Smooth muscle cell (in vitro differentiated cells): ENCODE measurements around the gene FGF14. TPM values are rescaled to one million over a fixed set of nuclear protein-coding genes. Genes with fewer than 3 reads are reported as not detected.

Experiments used
- DNase-seq: peaks from one replicate; lab custom pipeline; 2025; ENCODE audit not compliant: unreplicated experiment; lab: John Stamatoyannopoulos, UW
- H2AFZ ChIP-seq: fragments of 200-600 bp; sonication (generic); 2 replicates; pipeline ENCODE4 v1.6.0; 2016; ENCODE audit warnings: antibody characterized with exemption, low read depth, mild to moderate bottlenecking
- H3F3A ChIP-seq: fragments of 200-600 bp; sonication (generic); 2 replicates; pipeline ENCODE4 v1.6.0; 2017; ENCODE audit warnings: antibody characterized with exemption, low read depth
- H3K27ac ChIP-seq: fragments of 200-600 bp; sonication (generic); 2 replicates; pipeline ENCODE4 v1.5.1; 2016; ENCODE audit warnings: low read depth, mild to moderate bottlenecking
- H3K27me3 ChIP-seq: fragments of 200-600 bp; sonication (generic); 2 replicates; pipeline ENCODE4 v1.6.1; 2016; ENCODE audit warnings: low read depth, mild to moderate bottlenecking
- H3K36me3 ChIP-seq: fragments of 200-600 bp; sonication (generic); 2 replicates; pipeline ENCODE4 v1.5.1; 2016; ENCODE audit warnings: low read depth
- H3K4me1 ChIP-seq: fragments of 200-600 bp; sonication (generic); 2 replicates; pipeline ENCODE4 v1.5.1; 2016; ENCODE audit warnings: low read depth
- H3K4me2 ChIP-seq: fragments of 200-600 bp; sonication (generic); 2 replicates; pipeline ENCODE4 v1.6.0; 2016; ENCODE audit warnings: mild to moderate bottlenecking
- H3K4me3 ChIP-seq: fragments of 200-600 bp; sonication (generic); 2 replicates; pipeline ENCODE4 v1.5.1; 2016; ENCODE audit warnings: mild to moderate bottlenecking
- H3K79me2 ChIP-seq: fragments of 200-600 bp; sonication (generic); 2 replicates; pipeline ENCODE4 v1.6.0; 2016; ENCODE audit warnings: low read depth, mild to moderate bottlenecking
- H3K9ac ChIP-seq: fragments of 200-600 bp; sonication (generic); 2 replicates; pipeline ENCODE4 v1.6.0; 2016; ENCODE audit warnings: low read depth
- H3K9me3 ChIP-seq: fragments of 200-600 bp; sonication (generic); replicated peaks from 2 replicates; pipeline ENCODE4 v1.5.1; 2016; ENCODE audit warnings: low read depth
- H4K20me1 ChIP-seq: fragments of 200-600 bp; sonication (generic); 2 replicates; pipeline ENCODE4 v1.6.0; 2016; ENCODE audit warnings: low read depth
- WGBS: methylation state at CpG from one replicate; pipeline ENCODE4 v1.1.7; 2016; ENCODE audit warnings: low lambda C conversion rate; 5-methylcytosine and 5-hydroxymethylcytosine counted together
- polyA plus RNA-seq: library from polyadenylated mRNA; unstranded; fragments of >200 nt; fragmentation: Nextera tagmentation; extraction: Ambion mirVana; gene quantifications from 2 replicates; pipeline ENCODE4 v1.2.1, GENCODE V29; 2016
- total RNA-seq: library from RNA; depleted of rRNA; stranded (reverse); fragments of >200 nt; gene quantifications from 2 replicates; pipeline ENCODE4 v1.2.3, GENCODE V29; 2014
- TF ChIP-seq, protein P1 (sequence below): fragments of 200-600 bp; sonication (generic); IDR thresholded peaks from 2 replicates; pipeline ENCODE4 v1.5.1; 2017; ENCODE audit warnings: borderline replicate concordance, mild to moderate bottlenecking, antibody characterized with exemption; ENCODE audit not compliant: insufficient read depth, poor library complexity, severe bottlenecking

The FGF14 gene
- total and polyA plus RNA-seq, 2 experiments from 2014 or later = 0.23 TPM; not detected in 1

DNA sequence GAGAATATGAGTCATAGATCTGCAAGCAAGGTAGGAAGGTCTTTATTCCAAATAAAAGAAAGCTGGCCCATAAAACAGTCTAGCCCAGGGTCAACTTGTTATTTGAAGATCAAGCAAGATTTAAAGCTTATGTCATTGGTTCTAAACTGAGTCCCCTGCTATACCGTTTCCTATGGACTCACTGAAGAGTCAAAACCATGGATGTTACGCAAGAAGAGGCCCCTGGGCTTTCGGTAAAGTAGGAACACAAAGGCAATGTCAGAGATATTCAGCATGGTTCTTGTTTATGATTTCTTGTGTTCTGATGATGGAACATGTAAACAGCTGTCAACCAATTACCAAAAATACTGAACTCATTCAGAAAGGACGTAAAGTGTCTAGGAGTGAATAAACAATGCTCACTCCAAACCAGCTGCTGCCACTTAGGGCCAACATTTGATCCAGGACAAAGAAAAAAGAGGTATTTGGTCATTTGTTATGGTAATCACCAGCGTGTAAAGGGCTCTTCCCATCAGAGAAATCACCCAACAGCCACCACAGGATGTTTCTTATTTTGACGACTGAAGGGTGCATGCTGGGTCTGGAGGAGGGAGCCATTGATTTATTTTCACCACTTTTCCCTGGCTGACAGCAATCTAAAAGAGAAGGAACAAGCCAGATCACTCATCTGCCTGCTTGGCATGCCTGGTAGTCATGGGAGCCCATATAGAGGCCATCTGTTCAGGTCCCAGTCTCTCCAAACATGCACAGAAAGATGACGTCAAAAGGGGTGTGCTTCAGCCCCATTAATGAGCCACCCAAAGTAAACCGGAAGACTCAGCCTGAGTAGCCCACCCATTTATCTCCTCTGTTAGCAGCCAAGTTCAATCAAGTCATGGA lies 68.3 kb downstream of the FGF14 start:
- DNase-seq = no peak
- no peak overlapping the region for H3K4me3 ChIP-seq
- no peak overlapping the region for H3K9ac ChIP-seq
- no peak overlapping the region for H2AFZ ChIP-seq
- H3K4me1 ChIP-seq = no peaks in the 10 kb centered on the region
- no peaks in the 10 kb centered on the region for H3K27me3 ChIP-seq
- no peaks in the 10 kb centered on the region for H3F3A ChIP-seq
- H3K4me2 ChIP-seq = no peak overlapping the region
- H3K36me3 ChIP-seq = no peaks in the 10 kb centered on the region
- TF ChIP-seq, protein P1, sequence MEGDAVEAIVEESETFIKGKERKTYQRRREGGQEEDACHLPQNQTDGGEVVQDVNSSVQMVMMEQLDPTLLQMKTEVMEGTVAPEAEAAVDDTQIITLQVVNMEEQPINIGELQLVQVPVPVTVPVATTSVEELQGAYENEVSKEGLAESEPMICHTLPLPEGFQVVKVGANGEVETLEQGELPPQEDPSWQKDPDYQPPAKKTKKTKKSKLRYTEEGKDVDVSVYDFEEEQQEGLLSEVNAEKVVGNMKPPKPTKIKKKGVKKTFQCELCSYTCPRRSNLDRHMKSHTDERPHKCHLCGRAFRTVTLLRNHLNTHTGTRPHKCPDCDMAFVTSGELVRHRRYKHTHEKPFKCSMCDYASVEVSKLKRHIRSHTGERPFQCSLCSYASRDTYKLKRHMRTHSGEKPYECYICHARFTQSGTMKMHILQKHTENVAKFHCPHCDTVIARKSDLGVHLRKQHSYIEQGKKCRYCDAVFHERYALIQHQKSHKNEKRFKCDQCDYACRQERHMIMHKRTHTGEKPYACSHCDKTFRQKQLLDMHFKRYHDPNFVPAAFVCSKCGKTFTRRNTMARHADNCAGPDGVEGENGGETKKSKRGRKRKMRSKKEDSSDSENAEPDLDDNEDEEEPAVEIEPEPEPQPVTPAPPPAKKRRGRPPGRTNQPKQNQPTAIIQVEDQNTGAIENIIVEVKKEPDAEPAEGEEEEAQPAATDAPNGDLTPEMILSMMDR = no peak
- no peak overlapping the region for H3K27ac ChIP-seq
- H3K9me3 ChIP-seq = no peaks in the 10 kb centered on the region
- no peaks in the 10 kb centered on the region for H4K20me1 ChIP-seq
- no peaks in the 10 kb centered on the region for H3K79me2 ChIP-seq
- 76% methylated on average over 8 of the region's 8 CpGs for WGBS

DNA sequence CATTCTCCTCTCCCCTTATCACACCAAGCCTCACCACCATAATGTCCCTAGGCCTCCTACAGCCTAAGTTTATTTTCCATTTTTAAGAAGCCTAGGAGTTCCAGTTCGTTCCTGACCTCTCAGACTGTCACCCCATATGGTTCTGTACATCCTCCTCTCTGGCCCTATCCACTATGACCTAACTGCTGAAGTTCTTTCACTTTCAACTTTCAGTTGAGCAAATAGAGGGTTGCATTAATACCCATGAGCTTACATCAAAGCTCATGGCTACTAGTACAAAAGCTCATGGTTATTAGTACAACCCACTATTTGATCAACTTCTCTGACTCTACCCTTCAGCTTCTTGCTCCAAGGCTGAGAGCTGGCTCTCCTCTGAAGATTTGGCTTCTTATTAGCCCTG lies 72.9 kb downstream of the FGF14 start:
- TF ChIP-seq, protein P1 = no peak
- Histone ChIP-seq H3K9ac (no peak overlapping the region), H3K79me2 (no peaks in the 10 kb centered on the region), H4K20me1 (no peaks in the 10 kb centered on the region), H3K9me3 (no peaks in the 10 kb centered on the region), H3K4me2 (no peak overlapping the region), H3F3A (no peaks in the 10 kb centered on the region), H3K27me3 (no peaks in the 10 kb centered on the region), H2AFZ (no peak overlapping the region), H3K27ac (no peak overlapping the region), H3K4me3 (no peak overlapping the region), H3K4me1 (no peaks in the 10 kb centered on the region), H3K36me3 (no peaks in the 10 kb centered on the region)
- no peak for DNase-seq
- 63% methylated on average over 1 of the region's 1 CpG for WGBS

DNA sequence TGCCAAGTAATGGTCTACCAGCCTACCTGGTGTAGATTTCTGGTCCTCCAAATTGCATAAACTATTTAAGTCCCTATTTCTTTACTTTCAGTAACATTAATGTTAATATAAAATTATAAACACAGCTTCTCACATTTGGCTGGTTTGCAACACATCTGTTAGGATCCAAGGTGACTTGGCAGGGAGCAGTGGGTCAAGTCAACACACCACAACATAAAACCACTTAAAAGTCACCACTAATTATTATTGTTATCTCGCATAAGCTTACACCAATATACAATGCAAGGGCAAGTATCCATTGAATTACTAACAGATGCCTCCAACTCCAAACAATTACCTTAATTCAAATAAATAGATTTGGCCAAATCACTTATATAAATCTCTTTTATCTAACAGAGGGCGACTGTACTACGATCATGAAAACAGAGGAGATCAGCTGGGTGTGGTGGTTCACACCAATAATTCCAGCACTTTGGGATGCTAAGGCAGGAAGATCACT lies 74.7 kb downstream of the FGF14 start:
- Histone ChIP-seq H3K4me2 (no peak overlapping the region), H4K20me1 (no peaks in the 10 kb centered on the region), H3K4me3 (no peak overlapping the region), H3K9ac (no peak overlapping the region), H3K79me2 (no peaks in the 10 kb centered on the region), H3K36me3 (no peaks in the 10 kb centered on the region), H3K27me3 (no peaks in the 10 kb centered on the region), H3K4me1 (no peaks in the 10 kb centered on the region), H3K27ac (no peak overlapping the region), H2AFZ (no peak overlapping the region), H3F3A (no peaks in the 10 kb centered on the region), H3K9me3 (no peaks in the 10 kb centered on the region)
- TF ChIP-seq, protein P1 = no peak
- 89% methylated on average over 3 of the region's 3 CpGs for WGBS
- DNase-seq = no peak
